Adipose tissue (tissue), 3 donors: ENCODE measurements around the gene TBC1D22A. TPM values are rescaled to one million over a fixed set of nuclear protein-coding genes. Genes with fewer than 3 reads are reported as not detected.

Experiments
- H3K27ac ChIP-seq: one replicate; pipeline ENCODE4 v1.5.1; 2013; ENCODE audit warnings: low read depth, low read length
- WGBS, 3 donors: extraction: QIAGEN DNeasy Blood & Tissue Kit; methylation state at CpG; one replicate each; pipeline ENCODE4 v1.1.7; 2013; 5-methylcytosine and 5-hydroxymethylcytosine counted together
- polyA plus RNA-seq, 3 donors: library from polyadenylated mRNA; stranded (reverse); fragments of 200-250 nt; gene quantifications; one replicate each; pipeline ENCODE4 v1.2.3, GENCODE V29; 2013
- donor health status: healthy with polysubstance abuse.
- donor health status: Bipolar disorder and iron deficiency.
- donor health status: healthy.

Gene TBC1D22A
- polyA plus RNA-seq, 3 donors, result 13.3 to 16.7 (median 15.4) TPM

DNA sequence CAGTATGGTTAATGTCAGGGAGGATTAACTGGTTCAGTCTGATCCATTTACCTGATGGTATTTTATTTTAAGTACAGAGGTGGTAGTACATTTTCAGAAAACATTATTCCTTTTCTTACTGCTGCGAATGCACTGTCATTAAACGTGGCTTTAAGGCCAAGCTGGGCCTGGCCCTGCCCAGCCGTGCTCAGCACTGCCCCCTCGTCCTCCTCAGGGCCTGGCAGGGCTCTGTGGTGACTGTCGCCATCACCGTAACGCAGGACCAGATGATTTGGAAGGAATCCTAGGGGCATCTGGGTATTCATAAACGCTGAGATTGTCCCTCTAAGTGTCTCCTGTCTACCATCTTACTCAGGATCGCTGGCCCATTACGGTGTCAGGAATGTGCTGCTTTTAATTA lies 302.0 kb downstream of the TBC1D22A start:
- no peak overlapping the region for H3K27ac ChIP-seq
- 71 to 91% (median 75%) methylated on average over 10 of the region's 10 CpGs for WGBS, 3 donors

DNA sequence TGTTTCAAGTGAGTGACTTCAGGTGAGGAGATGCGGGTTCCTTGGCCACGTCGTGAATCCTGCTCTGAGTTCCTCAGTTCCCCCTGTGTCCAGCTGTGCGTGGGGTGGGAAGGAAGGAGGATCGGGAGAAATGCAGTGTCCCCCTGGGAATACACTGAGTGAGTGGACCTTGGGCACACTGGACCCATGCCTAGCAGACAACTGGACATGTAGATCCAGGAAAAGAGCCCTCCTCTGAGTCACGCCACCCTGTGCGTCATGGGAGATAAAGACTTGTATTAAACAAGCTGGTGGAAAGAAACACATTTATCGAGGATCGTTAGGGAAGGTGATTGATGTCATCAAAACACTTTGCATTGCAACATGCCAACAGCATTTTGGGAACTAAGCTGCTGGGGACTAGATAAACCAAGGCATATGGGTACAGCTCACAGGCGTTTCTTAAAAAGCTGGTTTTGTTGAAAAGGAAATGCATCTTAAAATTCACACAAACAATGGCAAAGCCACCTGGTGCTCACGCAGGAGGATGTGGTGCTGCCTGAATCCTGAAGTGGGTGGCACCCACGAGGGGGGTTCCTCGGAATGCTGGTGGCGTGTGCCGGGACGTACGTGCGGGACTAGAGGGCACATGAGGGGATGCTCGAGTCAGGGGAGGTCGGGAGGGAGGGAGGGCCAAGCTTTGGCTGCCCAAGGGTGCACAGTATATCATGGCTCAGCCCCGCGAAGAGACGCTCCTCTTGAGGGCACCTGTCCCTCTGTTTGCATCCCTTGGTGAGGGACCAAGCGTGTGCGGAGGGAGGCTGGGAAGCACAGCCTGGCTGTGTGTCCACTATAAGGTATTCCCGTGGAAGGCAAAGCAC lies 303.5 kb downstream of the TBC1D22A start:
- 87 to 93% (median 88%) methylated on average over 26 of the region's 26 CpGs for WGBS, 3 donors
- no peak overlapping the region for H3K27ac ChIP-seq

GRCh38 chr22:47066616-47066905 lies 304.1 kb downstream of the TBC1D22A start:
- WGBS, 3 donors, result 95 to 98% (median 96%) methylated on average over 6 to 7 of the region's 7 CpGs

GRCh38 chr22:47067321-47067890 lies 305.0 kb downstream of the TBC1D22A start:
- WGBS, 3 donors, result 90 to 93% (median 91%) methylated on average over 13 of the region's 13 CpGs
- H3K27ac ChIP-seq, result no peak overlapping the region

More at GRCh38 chr22:47066616-47066905, 304.1 kb downstream of the TBC1D22A start:
- H3K27ac ChIP-seq, result no peak overlapping the region

GRCh38 chr22:47067911-47068625 lies 305.6 kb downstream of the TBC1D22A start:
- WGBS, 3 donors, result 80 to 94% (median 89%) methylated on average over 14 of the region's 14 CpGs
- no peak overlapping the region for H3K27ac ChIP-seq

GRCh38 chr22:47068626-47068996 lies 306.2 kb downstream of the TBC1D22A start:
- WGBS, 3 donors, result 76 to 91% (median 84%) methylated on average over 5 of the region's 5 CpGs
- no peak overlapping the region for H3K27ac ChIP-seq

GRCh38 chr22:47069270-47069669 lies 306.8 kb downstream of the TBC1D22A start:
- WGBS, 3 donors, result 96 to 97% (median 96%) methylated on average over 14 of the region's 14 CpGs

GRCh38 chr22:47071078-47071806 lies 308.8 kb downstream of the TBC1D22A start:
- 48 to 62% (median 60%) methylated on average over 11 of the region's 11 CpGs for WGBS, 3 donors

More at GRCh38 chr22:47069270-47069669, 306.8 kb downstream of the TBC1D22A start:
- H3K27ac ChIP-seq, result no peak overlapping the region

GRCh38 chr22:47071807-47072641 lies 309.6 kb downstream of the TBC1D22A start:
- H3K27ac ChIP-seq, result no peak overlapping the region
- 76 to 83% (median 77%) methylated on average over 13 of the region's 13 CpGs for WGBS, 3 donors

More at GRCh38 chr22:47071078-47071806, 308.8 kb downstream of the TBC1D22A start:
- no peak overlapping the region for H3K27ac ChIP-seq

- WGBS, 3 donors, result 94 to 97% (median 96%) methylated on average over 7 of the region's 7 CpGs
- H3K27ac ChIP-seq, result no peak overlapping the region
Measured at GRCh38 chr22:47072642-47072967, 310.2 kb downstream of the TBC1D22A start.

- H3K27ac ChIP-seq, result no peak overlapping the region
- 90 to 95% (median 92%) methylated on average over 7 of the region's 7 CpGs for WGBS, 3 donors
Measured at GRCh38 chr22:47073075-47073474, 310.6 kb downstream of the TBC1D22A start.

- no peak overlapping the region for H3K27ac ChIP-seq
- 94 to 98% (median 97%) methylated on average over 7 of the region's 7 CpGs for WGBS, 3 donors
Measured at GRCh38 chr22:47074105-47074504, 311.7 kb downstream of the TBC1D22A start.

DNA sequence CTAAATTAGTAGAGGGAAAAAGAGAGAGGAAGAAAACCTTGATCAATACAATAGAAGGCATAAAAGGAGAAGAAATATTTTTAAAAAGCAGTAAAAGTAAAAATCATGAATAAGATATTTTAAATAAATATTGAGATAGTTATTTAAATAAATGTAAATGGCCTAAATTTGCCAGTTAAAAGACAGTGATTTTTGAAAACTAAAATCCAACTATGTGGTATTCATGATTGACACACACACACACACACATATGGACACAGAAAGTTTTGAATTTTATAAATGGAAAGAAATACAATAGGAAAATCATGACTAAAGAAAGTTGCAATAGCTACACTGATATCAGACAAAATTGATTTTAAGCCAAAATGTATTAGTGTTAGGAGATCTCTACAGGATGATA lies 313.1 kb downstream of the TBC1D22A start:
- no peak overlapping the region for H3K27ac ChIP-seq

GRCh38 chr22:47076758-47077157 lies 314.3 kb downstream of the TBC1D22A start:
- WGBS, 3 donors, result 92 to 98% (median 95%) methylated on average over 2 of the region's 2 CpGs
- no peak overlapping the region for H3K27ac ChIP-seq

DNA sequence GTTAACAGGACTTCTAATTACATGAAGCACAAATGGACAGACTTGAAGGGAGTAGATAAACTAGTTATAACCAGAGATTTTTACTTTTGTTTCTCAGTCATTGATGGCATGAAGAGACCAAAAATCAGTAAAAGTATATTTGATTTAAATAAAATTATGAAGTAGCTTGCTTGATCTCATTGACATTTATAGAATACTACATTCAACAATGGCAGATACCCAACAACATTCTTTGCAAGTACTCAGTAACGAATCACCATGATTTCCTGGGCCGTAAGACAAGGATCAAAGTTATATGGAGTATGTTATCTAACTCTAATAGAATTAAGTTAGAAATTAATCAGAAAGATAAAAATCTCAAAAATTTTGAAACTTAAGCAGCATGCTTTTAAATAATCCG lies 317.6 kb downstream of the TBC1D22A start:
- 62 to 98% (median 64%) methylated on average over 3 of the region's 3 CpGs for WGBS, 3 donors
- H3K27ac ChIP-seq, result no peak overlapping the region

GRCh38 chr22:47082505-47082904 lies 320.1 kb downstream of the TBC1D22A start:
- no peak overlapping the region for H3K27ac ChIP-seq
- WGBS, 3 donors, result 89 to 100% (median 97%) methylated on average over 1 of the region's 1 CpG

DNA sequence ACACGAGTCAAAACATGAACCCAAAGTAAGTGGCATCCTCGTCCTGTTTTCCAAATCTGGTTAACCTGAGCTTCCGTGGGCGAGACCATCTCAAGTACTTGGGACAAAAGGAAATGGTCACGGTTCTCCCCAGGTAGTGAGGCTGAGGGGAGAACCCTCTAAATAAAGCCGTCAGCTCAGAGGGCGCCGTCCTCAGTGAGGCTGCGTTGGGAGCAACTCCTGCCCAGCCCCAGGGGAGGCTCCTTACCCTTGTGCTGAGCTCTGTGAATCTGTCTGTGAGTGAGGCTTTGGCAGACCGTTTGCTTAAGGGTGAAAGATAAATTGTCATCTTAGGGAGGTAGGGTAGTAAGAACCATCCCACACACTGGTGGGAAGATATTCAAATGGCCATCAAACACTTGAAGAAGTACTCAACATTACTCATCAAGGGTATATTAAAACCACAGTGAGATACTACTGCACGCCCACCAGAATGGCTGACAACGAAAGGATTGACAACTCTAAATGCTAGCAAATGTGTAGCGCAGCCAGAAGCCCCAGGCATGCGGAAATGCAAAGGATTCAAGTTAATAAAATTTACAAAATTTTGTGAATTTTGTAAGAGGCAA lies 321.0 kb downstream of the TBC1D22A start:
- no peak overlapping the region for H3K27ac ChIP-seq
- WGBS, 3 donors, result 91 to 94% (median 92%) methylated on average over 14 of the region's 14 CpGs

DNA sequence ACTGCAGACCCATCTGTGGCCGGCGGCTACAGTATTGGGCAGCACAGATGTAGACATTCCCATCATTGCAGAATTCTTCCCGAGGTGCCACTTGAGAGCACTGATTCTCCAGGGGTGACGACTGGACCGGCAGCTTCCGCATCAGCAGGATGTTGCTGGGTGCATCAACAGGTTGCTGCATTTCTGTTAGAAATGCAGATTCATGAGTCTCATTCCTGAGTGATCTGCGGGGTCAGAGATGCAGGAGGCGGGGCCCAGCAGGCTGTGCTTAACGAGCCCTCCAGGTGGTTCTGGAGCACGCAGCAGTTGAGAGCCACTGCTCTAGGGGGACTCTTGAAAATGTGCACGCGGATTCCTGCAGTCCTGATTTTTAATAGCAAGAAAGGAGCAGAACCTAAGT lies 321.8 kb downstream of the TBC1D22A start:
- WGBS, 3 donors, result 78 to 87% (median 85%) methylated on average over 12 of the region's 12 CpGs
- H3K27ac ChIP-seq, result no peak overlapping the region
